Smooth muscle cell (in vitro differentiated cells): ENCODE results near the gene TMEM170B. TPM values are rescaled to one million over a fixed set of nuclear protein-coding genes. Genes with fewer than 3 reads are reported as not detected.

Source experiments
- DNase-seq: peaks from one replicate; lab custom pipeline; 2025; ENCODE audit not compliant: unreplicated experiment; lab: John Stamatoyannopoulos, UW
- H2AFZ ChIP-seq: fragments of 200-600 bp; sonication (generic); 2 replicates; pipeline ENCODE4 v1.6.0; 2016; ENCODE audit warnings: antibody characterized with exemption, low read depth, mild to moderate bottlenecking
- H3F3A ChIP-seq: fragments of 200-600 bp; sonication (generic); 2 replicates; pipeline ENCODE4 v1.6.0; 2017; ENCODE audit warnings: antibody characterized with exemption, low read depth
- H3K27ac ChIP-seq: fragments of 200-600 bp; sonication (generic); 2 replicates; pipeline ENCODE4 v1.5.1; 2016; ENCODE audit warnings: low read depth, mild to moderate bottlenecking
- H3K27me3 ChIP-seq: fragments of 200-600 bp; sonication (generic); 2 replicates; pipeline ENCODE4 v1.6.1; 2016; ENCODE audit warnings: low read depth, mild to moderate bottlenecking
- H3K36me3 ChIP-seq: fragments of 200-600 bp; sonication (generic); 2 replicates; pipeline ENCODE4 v1.5.1; 2016; ENCODE audit warnings: low read depth
- H3K4me1 ChIP-seq: fragments of 200-600 bp; sonication (generic); 2 replicates; pipeline ENCODE4 v1.5.1; 2016; ENCODE audit warnings: low read depth
- H3K4me2 ChIP-seq: fragments of 200-600 bp; sonication (generic); 2 replicates; pipeline ENCODE4 v1.6.0; 2016; ENCODE audit warnings: mild to moderate bottlenecking
- H3K4me3 ChIP-seq: fragments of 200-600 bp; sonication (generic); 2 replicates; pipeline ENCODE4 v1.5.1; 2016; ENCODE audit warnings: mild to moderate bottlenecking
- H3K79me2 ChIP-seq: fragments of 200-600 bp; sonication (generic); 2 replicates; pipeline ENCODE4 v1.6.0; 2016; ENCODE audit warnings: low read depth, mild to moderate bottlenecking
- H3K9ac ChIP-seq: fragments of 200-600 bp; sonication (generic); 2 replicates; pipeline ENCODE4 v1.6.0; 2016; ENCODE audit warnings: low read depth
- H3K9me3 ChIP-seq: fragments of 200-600 bp; sonication (generic); replicated peaks from 2 replicates; pipeline ENCODE4 v1.5.1; 2016; ENCODE audit warnings: low read depth
- H4K20me1 ChIP-seq: fragments of 200-600 bp; sonication (generic); 2 replicates; pipeline ENCODE4 v1.6.0; 2016; ENCODE audit warnings: low read depth
- WGBS: methylation state at CpG from one replicate; pipeline ENCODE4 v1.1.7; 2016; ENCODE audit warnings: low lambda C conversion rate; 5-methylcytosine and 5-hydroxymethylcytosine counted together
- polyA plus RNA-seq: library from polyadenylated mRNA; unstranded; fragments of >200 nt; fragmentation: Nextera tagmentation; extraction: Ambion mirVana; gene quantifications from 2 replicates; pipeline ENCODE4 v1.2.1, GENCODE V29; 2016
- total RNA-seq: library from RNA; depleted of rRNA; stranded (reverse); fragments of >200 nt; gene quantifications from 2 replicates; pipeline ENCODE4 v1.2.3, GENCODE V29; 2014
- TF ChIP-seq, protein P1 (sequence below): fragments of 200-600 bp; sonication (generic); IDR thresholded peaks from 2 replicates; pipeline ENCODE4 v1.5.1; 2017; ENCODE audit warnings: borderline replicate concordance, mild to moderate bottlenecking, antibody characterized with exemption; ENCODE audit not compliant: insufficient read depth, poor library complexity, severe bottlenecking

The TMEM170B gene
- total and polyA plus RNA-seq, 2 experiments from 2014 or later = 0.50 to 0.81 TPM

GRCh38 chr6:11589261-11589660, 51.7 kb downstream of the TMEM170B start:
- no peaks in the 10 kb centered on the region for H3K79me2 ChIP-seq
- H3K27ac ChIP-seq = peak overlapping the region; percentile 78
- H3K9ac ChIP-seq = peak overlapping the region; percentile 26
- H3K36me3 ChIP-seq = no peaks in the 10 kb centered on the region
- no peaks in the 10 kb centered on the region for H4K20me1 ChIP-seq
- no peaks in the 10 kb centered on the region for H3K27me3 ChIP-seq
- H3K4me3 ChIP-seq = no peak overlapping the region
- TF ChIP-seq, protein P1, sequence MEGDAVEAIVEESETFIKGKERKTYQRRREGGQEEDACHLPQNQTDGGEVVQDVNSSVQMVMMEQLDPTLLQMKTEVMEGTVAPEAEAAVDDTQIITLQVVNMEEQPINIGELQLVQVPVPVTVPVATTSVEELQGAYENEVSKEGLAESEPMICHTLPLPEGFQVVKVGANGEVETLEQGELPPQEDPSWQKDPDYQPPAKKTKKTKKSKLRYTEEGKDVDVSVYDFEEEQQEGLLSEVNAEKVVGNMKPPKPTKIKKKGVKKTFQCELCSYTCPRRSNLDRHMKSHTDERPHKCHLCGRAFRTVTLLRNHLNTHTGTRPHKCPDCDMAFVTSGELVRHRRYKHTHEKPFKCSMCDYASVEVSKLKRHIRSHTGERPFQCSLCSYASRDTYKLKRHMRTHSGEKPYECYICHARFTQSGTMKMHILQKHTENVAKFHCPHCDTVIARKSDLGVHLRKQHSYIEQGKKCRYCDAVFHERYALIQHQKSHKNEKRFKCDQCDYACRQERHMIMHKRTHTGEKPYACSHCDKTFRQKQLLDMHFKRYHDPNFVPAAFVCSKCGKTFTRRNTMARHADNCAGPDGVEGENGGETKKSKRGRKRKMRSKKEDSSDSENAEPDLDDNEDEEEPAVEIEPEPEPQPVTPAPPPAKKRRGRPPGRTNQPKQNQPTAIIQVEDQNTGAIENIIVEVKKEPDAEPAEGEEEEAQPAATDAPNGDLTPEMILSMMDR = no peak
- WGBS = 79% methylated on average over 3 of the region's 3 CpGs
- H3K4me2 ChIP-seq = no peak overlapping the region
- no peaks in the 10 kb centered on the region for H3K9me3 ChIP-seq
- H3F3A ChIP-seq = no peaks in the 10 kb centered on the region
- DNase-seq = no peak
- H2AFZ ChIP-seq = peak overlapping the region; percentile 75
- peaks cover 9% of the 10 kb centered on the region for H3K4me1 ChIP-seq

- Histone ChIP-seq H3K27ac (no peak overlapping the region), H3K79me2 (no peaks in the 10 kb centered on the region), H3K9me3 (no peaks in the 10 kb centered on the region), H3K4me2 (no peak overlapping the region), H3K4me3 (no peak overlapping the region), H3K27me3 (no peaks in the 10 kb centered on the region), H2AFZ (no peak overlapping the region), H4K20me1 (no peaks in the 10 kb centered on the region), H3F3A (no peaks in the 10 kb centered on the region), H3K36me3 (no peaks in the 10 kb centered on the region), H3K9ac (no peak overlapping the region), H3K4me1 (no peaks in the 10 kb centered on the region)
- TF ChIP-seq, protein P1 = no peak
- DNase-seq = no peak
- WGBS = 59% methylated on average over 8 of the region's 8 CpGs
Observed at GRCh38 chr6:11592294-11592906, 54.9 kb downstream of the TMEM170B start.

- no peaks in the 10 kb centered on the region for H3F3A ChIP-seq
- no peak overlapping the region for H3K27ac ChIP-seq
- TF ChIP-seq, protein P1 = no peak
- H3K4me1 ChIP-seq = no peaks in the 10 kb centered on the region
- H3K36me3 ChIP-seq = no peaks in the 10 kb centered on the region
- DNase-seq = no peak
- no peak overlapping the region for H2AFZ ChIP-seq
- no peak overlapping the region for H3K9ac ChIP-seq
- H4K20me1 ChIP-seq = no peaks in the 10 kb centered on the region
- H3K4me2 ChIP-seq = no peak overlapping the region
- H3K79me2 ChIP-seq = no peaks in the 10 kb centered on the region
- H3K9me3 ChIP-seq = no peaks in the 10 kb centered on the region
- no peaks in the 10 kb centered on the region for H3K27me3 ChIP-seq
- 76% methylated on average over 9 of the region's 9 CpGs for WGBS
- H3K4me3 ChIP-seq = no peak overlapping the region
Observed at GRCh38 chr6:11593096-11593495, 55.5 kb downstream of the TMEM170B start.

GRCh38 chr6:11595903-11596302, 58.4 kb downstream of the TMEM170B start:
- Histone ChIP-seq H3K79me2 (no peaks in the 10 kb centered on the region), H3K36me3 (no peaks in the 10 kb centered on the region), H3K4me3 (no peak overlapping the region), H3F3A (no peaks in the 10 kb centered on the region), H3K4me2 (no peak overlapping the region), H3K27me3 (no peaks in the 10 kb centered on the region), H4K20me1 (no peaks in the 10 kb centered on the region), H3K27ac (no peak overlapping the region), H2AFZ (no peak overlapping the region), H3K4me1 (no peaks in the 10 kb centered on the region), H3K9me3 (no peaks in the 10 kb centered on the region), H3K9ac (no peak overlapping the region)
- no peak for DNase-seq
- 72% methylated on average over 4 of the region's 4 CpGs for WGBS
- TF ChIP-seq, protein P1 = peak; percentile 25
